ENCODE data around the gene METRNL.
"Not testable (repeated sequence)": the region's sequence is repeated elsewhere in the genome, so short reads cannot be mapped to it uniquely, and the experiment has no call there.

METRNL gene

GRCh38 chr17:83138820-83139219 is 59.4 kb downstream of the METRNL start:
- H3K4me1 ChIP-seq (ENCODE audit: control insufficient read depth, insufficient read depth, low read length): no peaks in the 10 kb centered on the region
- H3K36me3 ChIP-seq (ENCODE audit: control insufficient read depth, insufficient read depth, low read length): no peaks in the 10 kb centered on the region
- H3K9ac ChIP-seq (ENCODE audit: low read depth, low read length): no peak overlapping the region
- H3K9me3 ChIP-seq (ENCODE audit: control insufficient read depth, insufficient read depth, low read length): peaks cover 15% of the 10 kb centered on the region
- no peak overlapping the region for H3K4me3 ChIP-seq (ENCODE audit: low read depth, low read length)
- H3K27me3 ChIP-seq (ENCODE audit: control insufficient read depth, insufficient read depth, low read length): no peaks in the 10 kb centered on the region
- H3K27ac ChIP-seq (ENCODE audit: low read depth, low read length): no peak overlapping the region

DNA sequence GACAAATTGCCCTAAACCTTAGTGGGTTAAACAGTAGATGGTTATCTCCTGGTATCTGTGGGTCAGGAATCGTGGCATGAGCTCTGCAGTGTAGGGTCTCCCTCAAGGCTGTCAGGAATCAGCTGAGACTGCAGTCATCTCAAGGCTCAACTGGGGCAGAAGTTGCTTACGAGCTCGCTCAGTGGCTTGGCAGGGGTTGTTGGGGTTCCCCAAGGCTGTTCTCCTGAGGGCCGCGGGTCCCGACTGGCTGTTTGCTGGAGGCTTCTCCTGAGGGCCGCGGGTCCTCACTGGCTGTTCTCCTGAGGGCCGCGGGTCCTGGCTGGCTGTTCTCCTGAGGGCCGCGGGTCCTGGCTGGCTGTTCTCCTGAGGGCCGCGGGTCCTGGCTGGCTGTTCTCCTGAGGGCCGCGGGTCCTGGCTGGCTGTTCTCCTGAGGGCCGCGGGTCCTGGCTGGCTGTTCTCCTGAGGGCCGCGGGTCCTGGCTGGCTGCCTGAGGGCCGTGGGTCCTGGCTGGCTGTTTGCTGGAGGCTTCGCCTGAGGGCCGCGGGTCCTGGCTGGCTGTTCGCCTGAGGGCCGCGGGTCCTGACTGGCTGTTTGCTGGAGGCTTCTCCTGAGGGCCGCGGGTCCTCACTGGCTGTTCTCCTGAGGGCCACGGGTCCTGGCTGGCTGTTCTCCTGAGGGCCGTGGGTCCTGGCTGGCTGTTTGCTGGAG is 60.3 kb downstream of the METRNL start:
- not testable (repeated sequence) for H3K27me3 ChIP-seq (ENCODE audit: control insufficient read depth, insufficient read depth, low read length); H3K36me3 ChIP-seq (ENCODE audit: control insufficient read depth, insufficient read depth, low read length); H3K4me3 ChIP-seq (ENCODE audit: low read depth, low read length); H3K27ac ChIP-seq (ENCODE audit: low read depth, low read length); H3K9ac ChIP-seq (ENCODE audit: low read depth, low read length); H3K4me1 ChIP-seq (ENCODE audit: control insufficient read depth, insufficient read depth, low read length)
- H3K9me3 ChIP-seq (ENCODE audit: control insufficient read depth, insufficient read depth, low read length): peaks cover 15% of the 10 kb centered on the region

DNA sequence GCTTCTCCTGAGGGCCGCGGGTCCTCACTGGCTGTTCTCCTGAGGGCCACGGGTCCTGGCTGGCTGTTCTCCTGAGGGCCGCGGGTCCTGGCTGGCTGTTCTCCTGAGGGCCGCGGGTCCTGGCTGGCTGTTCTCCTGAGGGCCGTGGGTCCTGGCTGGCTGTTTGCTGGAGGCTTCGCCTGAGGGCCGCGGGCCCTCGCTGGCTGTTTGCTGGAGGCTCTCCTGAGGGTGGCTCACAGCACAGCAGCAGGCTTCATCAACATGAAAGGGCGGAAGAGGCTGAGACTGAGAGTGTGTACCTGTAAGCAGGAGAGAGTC is 60.8 kb downstream of the METRNL start:
- H3K36me3 ChIP-seq (ENCODE audit: control insufficient read depth, insufficient read depth, low read length); H3K9ac ChIP-seq (ENCODE audit: low read depth, low read length); H3K4me1 ChIP-seq (ENCODE audit: control insufficient read depth, insufficient read depth, low read length); H3K27ac ChIP-seq (ENCODE audit: low read depth, low read length); H3K4me3 ChIP-seq (ENCODE audit: low read depth, low read length); H3K27me3 ChIP-seq (ENCODE audit: control insufficient read depth, insufficient read depth, low read length): not testable (repeated sequence)
- peaks cover 15% of the 10 kb centered on the region for H3K9me3 ChIP-seq (ENCODE audit: control insufficient read depth, insufficient read depth, low read length)

- no peaks in the 10 kb centered on the region for H3K27me3 ChIP-seq (ENCODE audit: control insufficient read depth, insufficient read depth, low read length)
- H3K36me3 ChIP-seq (ENCODE audit: control insufficient read depth, insufficient read depth, low read length): no peaks in the 10 kb centered on the region
- H3K27ac ChIP-seq (ENCODE audit: low read depth, low read length): no peak overlapping the region
- no peaks in the 10 kb centered on the region for H3K4me1 ChIP-seq (ENCODE audit: control insufficient read depth, insufficient read depth, low read length)
- no peak overlapping the region for H3K9ac ChIP-seq (ENCODE audit: low read depth, low read length)
- peaks cover 15% of the 10 kb centered on the region for H3K9me3 ChIP-seq (ENCODE audit: control insufficient read depth, insufficient read depth, low read length)
- H3K4me3 ChIP-seq (ENCODE audit: low read depth, low read length): no peak overlapping the region
Observed at GRCh38 chr17:83142619-83143018, 63.2 kb downstream of the METRNL start.

GRCh38 chr17:83143817-83144231 is 64.4 kb downstream of the METRNL start:
- Histone ChIP-seq H3K9me3 (ENCODE audit: control insufficient read depth, insufficient read depth, low read length) (peaks cover 15% of the 10 kb centered on the region), H3K4me3 (ENCODE audit: low read depth, low read length) (no peak overlapping the region), H3K9ac (ENCODE audit: low read depth, low read length) (no peak overlapping the region), H3K4me1 (ENCODE audit: control insufficient read depth, insufficient read depth, low read length) (no peaks in the 10 kb centered on the region), H3K36me3 (ENCODE audit: control insufficient read depth, insufficient read depth, low read length) (no peaks in the 10 kb centered on the region), H3K27ac (ENCODE audit: low read depth, low read length) (no peak overlapping the region), H3K27me3 (ENCODE audit: control insufficient read depth, insufficient read depth, low read length) (no peaks in the 10 kb centered on the region)
